ENCODE measurements around the gene GNG14.

DNA sequence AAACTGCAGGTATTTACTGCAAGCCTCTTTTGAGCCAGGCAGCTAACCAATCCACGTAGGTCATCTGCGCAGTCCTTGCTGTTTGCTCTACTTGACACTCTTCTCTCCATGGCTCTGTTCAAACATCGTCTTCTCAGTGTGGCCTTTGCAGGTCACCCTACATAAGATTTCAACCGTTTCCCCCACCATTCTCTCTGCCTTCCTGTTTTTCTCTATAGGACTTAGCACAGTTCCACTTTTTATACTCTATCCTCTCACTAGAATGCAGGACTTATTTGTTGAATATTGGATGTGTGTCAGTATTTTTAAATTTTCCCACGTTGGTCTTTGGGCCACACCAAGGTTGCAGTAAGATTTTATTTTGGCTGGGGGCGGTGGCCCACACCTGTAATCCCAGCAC, 10.3 kb downstream of the GNG14 start:
- TF ChIP-seq MYC (IDR thresholded peaks at IDR 0.05; ENCODE audit: low read depth, low read length) (no peak), EZH2 (IDR thresholded peaks at IDR 0.05; ENCODE audit: borderline replicate concordance, low read depth, low read length, severe bottlenecking) (no peak), POLR2AphosphoS5 (IDR thresholded peaks at IDR 0.05; ENCODE audit: insufficient read depth, low read depth, low read length) (no peak)
- TF ChIP-seq, protein P1, sequence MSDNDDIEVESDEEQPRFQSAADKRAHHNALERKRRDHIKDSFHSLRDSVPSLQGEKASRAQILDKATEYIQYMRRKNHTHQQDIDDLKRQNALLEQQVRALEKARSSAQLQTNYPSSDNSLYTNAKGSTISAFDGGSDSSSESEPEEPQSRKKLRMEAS (IDR thresholded peaks at IDR 0.05; ENCODE audit: insufficient read depth, insufficient read length) = no peak
- TF ChIP-seq, protein P2, sequence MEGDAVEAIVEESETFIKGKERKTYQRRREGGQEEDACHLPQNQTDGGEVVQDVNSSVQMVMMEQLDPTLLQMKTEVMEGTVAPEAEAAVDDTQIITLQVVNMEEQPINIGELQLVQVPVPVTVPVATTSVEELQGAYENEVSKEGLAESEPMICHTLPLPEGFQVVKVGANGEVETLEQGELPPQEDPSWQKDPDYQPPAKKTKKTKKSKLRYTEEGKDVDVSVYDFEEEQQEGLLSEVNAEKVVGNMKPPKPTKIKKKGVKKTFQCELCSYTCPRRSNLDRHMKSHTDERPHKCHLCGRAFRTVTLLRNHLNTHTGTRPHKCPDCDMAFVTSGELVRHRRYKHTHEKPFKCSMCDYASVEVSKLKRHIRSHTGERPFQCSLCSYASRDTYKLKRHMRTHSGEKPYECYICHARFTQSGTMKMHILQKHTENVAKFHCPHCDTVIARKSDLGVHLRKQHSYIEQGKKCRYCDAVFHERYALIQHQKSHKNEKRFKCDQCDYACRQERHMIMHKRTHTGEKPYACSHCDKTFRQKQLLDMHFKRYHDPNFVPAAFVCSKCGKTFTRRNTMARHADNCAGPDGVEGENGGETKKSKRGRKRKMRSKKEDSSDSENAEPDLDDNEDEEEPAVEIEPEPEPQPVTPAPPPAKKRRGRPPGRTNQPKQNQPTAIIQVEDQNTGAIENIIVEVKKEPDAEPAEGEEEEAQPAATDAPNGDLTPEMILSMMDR (IDR thresholded peaks at IDR 0.05; ENCODE audit: extremely low read depth in 1 of 2, insufficient read depth in 1 of 2, low read depth in 1 of 2, low read length in 2 of 2) = no peak

Measured in endothelial cell of umbilical vein (primary cell).